22Rv1 (cell line): ENCODE data around the gene CCDC102A.

Source experiments
- ZFX ChIP-seq: fragments of 450-650 bp; IDR thresholded peaks from 2 replicates; pipeline ENCODE4 v1.6.1; 2017; ENCODE audit warnings: antibody characterized with exemption, borderline replicate concordance
- TF ChIP-seq, protein P1 (sequence below): fragments of 450-650 bp; IDR thresholded peaks from 2 replicates; pipeline ENCODE4 v1.5.1; 2017; ENCODE audit warnings: mild to moderate bottlenecking

- TF ChIP-seq, protein P1, sequence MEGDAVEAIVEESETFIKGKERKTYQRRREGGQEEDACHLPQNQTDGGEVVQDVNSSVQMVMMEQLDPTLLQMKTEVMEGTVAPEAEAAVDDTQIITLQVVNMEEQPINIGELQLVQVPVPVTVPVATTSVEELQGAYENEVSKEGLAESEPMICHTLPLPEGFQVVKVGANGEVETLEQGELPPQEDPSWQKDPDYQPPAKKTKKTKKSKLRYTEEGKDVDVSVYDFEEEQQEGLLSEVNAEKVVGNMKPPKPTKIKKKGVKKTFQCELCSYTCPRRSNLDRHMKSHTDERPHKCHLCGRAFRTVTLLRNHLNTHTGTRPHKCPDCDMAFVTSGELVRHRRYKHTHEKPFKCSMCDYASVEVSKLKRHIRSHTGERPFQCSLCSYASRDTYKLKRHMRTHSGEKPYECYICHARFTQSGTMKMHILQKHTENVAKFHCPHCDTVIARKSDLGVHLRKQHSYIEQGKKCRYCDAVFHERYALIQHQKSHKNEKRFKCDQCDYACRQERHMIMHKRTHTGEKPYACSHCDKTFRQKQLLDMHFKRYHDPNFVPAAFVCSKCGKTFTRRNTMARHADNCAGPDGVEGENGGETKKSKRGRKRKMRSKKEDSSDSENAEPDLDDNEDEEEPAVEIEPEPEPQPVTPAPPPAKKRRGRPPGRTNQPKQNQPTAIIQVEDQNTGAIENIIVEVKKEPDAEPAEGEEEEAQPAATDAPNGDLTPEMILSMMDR = no peak
- no peak for TF ChIP-seq ZFX
Measured at GRCh38 chr16:57504001-57504400, 32.4 kb downstream of the CCDC102A start.
